IPS DF 4.7 (cell line): ENCODE data around the gene MRPL28.
"Not testable (repeated sequence)": the region's sequence is repeated elsewhere in the genome, so short reads cannot be mapped to it uniquely, and the experiment has no call there.

Experiments used
- DNase-seq: peaks from one replicate; pipeline ENCODE4 v3.0.0-alpha.2; 2013; ENCODE audit warnings: low spot score; ENCODE audit errors: extremely low read depth

MRPL28 gene

GRCh38 chr16:341095-341973 is 29.0 kb downstream of the MRPL28 start:
- DNase-seq: not testable (repeated sequence)

DNA sequence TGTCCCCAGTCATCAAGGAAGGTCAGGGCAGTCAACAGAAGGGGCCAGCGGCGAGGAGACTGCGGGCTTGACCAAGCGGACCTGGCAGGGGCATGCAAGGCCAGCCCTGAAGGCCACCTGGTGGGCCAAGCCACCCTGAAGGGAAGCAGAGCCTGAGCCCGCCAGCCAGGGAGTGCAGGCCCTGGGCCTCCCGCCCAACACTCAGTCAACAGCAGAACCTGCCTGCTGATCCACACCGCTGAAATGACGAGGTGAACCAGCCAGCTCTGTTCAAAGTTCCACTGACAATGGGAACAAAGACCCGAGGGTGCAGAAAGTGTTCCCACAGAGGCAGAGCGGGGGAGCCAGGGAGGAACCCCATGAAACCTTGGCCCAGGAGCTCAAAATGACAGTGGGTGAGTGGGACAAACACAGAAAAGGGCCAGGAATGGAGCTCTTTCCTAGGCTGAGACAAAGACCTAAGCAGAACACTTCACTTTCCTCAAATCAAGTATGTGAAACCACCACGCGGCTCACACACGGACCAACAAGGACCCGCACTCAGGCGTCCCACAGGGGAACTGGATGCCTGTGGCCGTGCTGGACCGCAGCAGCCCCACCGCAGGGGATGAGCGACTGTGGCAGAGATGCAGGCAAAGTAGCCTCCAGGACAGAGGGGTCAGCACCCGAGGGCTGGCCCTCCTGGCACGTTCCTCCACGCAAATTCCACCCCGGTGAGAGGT is 29.8 kb downstream of the MRPL28 start:
- no peak for DNase-seq

GRCh38 chr16:339680-340079 is 30.7 kb downstream of the MRPL28 start:
- DNase-seq: no peak

DNA sequence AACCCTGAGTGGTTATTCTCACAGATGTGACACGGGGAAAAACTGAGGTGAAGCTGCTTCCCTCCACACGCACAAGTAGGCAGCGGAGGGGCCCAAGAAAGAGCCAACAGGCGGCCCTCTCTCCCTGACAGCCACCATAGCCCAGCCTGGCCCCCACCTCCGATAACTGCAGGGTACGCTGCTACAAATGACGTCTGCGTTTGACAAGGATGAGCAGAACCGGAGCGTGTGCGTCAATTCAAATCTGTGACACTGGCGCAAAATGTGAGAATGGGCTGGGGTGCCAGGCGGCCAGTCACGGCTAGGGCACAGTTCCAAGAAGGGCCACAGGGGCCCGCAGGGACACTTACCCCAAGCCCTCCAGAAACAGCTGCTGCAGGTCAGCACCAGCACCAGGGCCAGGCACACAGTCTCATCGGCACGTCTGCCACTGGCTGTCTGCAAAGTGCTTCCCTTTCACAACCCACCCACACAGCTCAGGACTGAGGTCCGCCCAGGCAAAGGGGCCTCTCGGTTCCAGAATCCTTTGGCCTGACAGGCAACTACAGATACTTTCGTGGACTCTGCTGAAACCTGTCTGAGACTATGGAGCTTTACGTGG is 32.3 kb downstream of the MRPL28 start:
- DNase-seq: no peak

GRCh38 chr16:337437-337836 is 32.9 kb downstream of the MRPL28 start:
- DNase-seq: no peak

GRCh38 chr16:336269-336668 is 34.1 kb downstream of the MRPL28 start:
- no peak for DNase-seq

DNA sequence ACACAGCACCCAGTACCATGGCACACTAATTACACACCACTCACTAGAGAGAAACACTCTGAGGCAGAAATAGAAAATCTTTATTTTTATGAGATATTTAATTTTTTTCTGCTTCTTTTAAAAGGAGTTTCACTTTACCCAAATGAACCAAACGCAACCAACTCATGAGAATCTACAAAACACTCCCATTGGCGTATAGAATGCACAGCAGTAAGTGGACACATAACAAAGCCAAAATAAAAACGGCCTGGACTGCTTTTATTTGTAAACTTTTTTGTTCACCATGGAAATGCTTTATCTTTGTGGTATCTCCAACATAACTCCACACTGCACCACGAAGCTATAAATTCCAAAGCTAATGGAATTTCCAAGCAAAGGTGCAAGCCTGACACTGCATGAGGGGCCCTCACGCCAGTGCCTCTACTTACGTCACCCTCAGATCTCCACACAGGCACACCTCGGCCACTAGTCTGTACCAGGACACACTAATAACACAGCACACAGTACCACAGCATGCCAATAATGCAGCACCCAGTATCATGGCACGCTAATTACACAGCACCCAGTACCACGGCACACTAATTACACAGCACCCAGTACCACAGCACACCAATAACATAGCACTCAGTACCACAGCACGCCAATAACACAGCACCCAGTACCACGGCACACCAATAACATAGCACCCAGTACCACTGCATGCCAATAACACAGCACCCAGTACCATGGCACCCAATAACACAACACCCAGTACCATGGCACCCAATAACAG is 35.3 kb downstream of the MRPL28 start:
- not testable (repeated sequence) for DNase-seq

DNA sequence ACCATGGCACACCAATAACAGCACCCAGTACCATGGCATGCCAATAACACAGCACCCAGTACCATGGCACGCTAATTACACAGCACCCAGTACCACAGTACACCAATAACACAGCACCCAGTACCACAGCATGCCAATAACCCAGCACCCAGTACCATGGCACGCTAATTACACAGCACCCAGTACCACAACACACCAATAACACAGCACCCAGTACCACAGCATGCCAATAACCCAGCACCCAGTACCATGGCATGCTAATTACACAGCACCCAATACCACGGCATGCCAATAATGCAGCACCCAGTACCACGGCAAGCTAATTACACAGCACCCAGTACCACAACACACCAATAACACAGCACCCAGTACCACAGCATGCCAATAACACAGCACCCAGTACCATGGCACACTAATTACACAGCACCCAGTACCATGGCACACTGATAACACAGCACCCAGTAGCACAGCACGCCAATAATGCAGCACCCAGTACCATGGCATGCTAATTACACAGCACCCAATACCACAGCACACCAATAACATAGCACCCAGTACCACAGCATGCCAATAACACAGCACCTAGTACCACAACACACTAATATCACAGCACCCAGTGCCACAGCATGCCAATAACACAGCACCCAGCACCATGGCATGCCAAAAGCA is 36.0 kb downstream of the MRPL28 start:
- not testable (repeated sequence) for DNase-seq

- DNase-seq: no peak
Measured at GRCh38 chr16:333406-334094, 36.8 kb downstream of the MRPL28 start.

DNA sequence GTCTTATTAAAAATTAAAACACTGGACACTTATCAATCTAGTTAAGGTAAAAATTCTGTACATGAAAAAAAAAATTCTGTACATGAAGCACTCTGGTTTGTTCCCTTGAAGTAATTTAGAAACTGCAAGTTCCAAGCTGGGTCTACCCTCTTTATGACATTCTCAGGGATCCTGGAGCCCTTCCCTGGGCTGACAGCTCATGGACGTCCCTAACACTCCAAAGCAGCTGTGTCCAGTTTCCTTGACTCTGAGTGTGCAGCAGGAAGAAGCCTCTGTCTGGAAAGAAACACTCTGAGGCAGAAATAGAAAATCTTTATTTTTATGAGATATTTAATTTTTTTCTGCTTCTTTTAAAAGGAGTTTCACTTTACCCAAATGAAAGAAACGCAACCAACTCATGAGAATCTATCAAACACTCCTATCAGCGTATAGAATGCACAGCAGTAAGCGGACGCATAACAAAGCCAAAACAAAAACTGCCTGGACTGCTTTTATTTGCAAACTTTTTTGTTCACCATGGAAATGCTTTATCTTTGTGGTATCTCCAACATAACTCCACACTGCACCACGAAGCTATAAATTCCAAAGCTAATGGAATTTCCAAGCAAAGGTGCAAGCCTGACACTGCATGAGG is 39.0 kb downstream of the MRPL28 start:
- DNase-seq: not testable (repeated sequence)

GRCh38 chr16:330741-331140 is 39.6 kb downstream of the MRPL28 start:
- DNase-seq: no peak

DNA sequence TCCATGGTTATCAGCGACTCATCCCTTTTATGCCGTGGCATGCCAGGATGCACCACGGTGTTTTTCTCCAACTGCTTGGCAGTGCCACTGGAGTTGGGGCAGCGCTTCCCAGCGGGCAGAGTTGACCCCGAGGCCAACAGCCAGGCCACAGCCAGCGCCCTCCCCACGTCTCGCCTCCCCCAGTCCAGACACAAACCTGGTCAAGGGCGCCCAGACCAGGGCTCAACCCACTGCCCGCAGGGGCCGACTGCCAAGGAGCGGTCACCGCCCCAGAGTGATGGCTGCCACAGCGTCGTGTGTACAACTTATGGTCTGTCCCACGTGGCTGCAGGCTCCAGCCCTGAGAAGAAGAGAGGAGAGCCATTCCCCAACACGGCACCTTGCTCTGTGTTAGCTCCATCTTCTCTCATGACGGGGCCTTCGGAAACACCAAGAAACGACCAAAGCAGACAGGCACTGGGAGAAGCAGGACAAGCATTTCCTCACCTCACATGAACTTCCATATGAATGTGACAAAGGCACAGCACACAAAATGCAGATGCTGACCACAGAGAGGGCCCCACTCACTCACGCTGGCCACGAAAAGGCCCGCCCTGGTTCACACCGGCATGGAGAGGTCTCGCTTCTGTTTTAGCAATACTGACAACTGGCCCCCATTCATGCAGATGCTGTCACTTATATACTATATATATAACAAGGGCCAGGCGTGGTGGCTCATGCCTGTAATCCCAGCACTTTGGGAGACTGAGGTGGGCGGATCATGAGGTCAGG is 44.8 kb downstream of the MRPL28 start:
- DNase-seq: no peak

DNA sequence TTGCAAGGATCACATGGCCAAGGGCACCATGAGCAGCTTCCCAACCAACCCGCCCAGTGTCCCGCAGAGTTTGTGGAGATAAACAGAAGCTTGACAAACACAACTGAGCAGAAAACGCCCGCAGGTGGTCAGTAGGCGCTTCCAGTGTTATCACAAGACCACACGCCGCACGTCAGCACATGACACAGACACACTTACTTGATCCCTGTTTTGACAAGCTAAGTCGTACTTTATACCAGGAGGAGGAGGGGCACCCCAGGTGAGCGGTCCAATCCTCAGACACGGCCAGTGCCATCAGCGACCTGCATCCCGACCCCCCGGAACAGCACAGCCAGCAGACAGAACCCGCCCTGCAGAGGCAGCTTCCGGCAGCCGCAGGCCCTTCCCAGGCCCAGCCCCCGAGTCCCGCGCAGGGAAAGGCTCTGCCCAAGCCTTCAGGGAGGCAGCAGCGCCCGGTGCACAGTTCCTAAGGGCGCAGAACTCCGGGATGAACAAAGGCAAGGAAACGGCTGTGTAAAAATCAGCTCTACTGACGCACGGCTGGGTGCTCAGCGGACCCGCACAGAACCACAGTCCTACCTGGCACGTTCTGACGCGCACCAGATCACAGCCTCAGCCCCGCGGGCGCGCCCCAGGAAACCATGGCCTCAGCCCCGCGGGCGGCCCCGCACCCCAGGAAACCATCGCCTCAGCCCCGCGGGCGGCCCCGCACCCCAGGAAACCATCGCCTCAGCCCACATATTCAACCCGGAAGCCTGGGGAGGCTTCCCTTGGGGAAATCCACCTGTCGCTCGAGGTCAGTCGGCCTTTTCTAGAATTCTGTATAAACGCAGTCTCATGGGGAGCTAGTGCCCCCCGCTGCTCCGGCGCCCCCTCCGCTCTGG is 45.6 kb downstream of the MRPL28 start:
- DNase-seq: no peak

DNA sequence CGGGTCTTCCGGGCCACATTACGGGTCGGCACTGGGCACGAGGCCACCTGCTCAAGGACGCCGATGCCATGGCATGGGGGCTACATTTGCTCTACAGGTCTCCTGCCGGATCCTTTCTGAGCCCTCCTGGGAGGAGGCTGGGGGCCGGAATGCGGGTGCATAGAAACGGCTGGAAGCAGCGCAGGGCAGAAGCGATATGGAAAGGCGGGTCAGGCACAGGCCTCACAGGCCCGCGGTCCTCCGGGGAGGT is 46.2 kb downstream of the MRPL28 start:
- no peak for DNase-seq

DNA sequence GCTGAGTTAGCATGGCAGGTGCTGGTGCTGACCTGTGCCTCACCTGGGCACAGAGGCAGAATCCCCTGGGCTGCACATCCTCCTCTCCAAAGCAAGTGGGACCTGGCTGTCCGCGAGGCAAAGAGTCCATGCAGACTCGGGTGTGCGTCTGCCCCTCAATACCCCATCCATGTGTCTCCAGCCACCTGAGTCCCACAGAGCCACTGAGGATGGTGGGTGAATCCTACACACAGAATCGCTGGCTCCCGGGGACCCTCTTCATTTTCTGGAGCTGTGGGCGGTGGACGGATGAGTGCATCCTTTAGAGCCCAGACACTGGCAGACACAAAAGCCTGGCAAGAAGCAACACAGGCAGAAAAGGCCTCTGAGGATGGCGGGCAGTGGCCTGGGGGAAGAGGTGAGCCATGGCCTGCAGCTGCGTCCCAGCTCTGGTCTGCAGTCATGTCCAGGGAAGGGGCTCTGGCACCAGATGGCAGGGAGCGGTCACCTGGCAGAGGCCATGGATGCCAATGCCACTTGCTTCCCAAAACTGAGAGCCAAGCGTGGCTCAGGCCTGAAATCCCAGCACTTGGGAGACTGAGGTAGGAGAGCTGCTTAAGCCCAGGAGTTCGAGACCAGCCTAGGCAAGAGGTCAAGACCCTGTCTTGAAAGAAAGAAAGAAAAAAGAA is 47.7 kb downstream of the MRPL28 start:
- no peak for DNase-seq

DNA sequence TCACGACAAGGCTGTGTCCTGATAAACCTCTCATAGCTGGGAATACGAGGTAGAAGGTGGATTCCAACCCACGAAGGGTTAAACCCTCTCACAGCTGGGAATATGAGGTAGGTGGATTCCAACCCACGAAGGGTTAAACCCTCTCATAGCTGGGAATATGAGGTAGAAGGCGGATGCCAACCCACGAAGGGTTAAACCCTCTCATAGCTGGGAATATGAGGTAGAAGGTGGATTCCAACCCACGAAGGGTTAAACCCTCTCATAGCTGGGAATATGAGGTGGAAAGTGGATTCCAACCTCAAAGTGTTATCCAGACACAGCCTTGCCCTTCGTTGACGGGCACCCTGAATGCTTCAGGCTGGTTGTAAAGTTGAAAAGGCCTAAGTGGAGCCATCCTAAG is 48.8 kb downstream of the MRPL28 start:
- DNase-seq: no peak

- DNase-seq: no peak
Measured at GRCh38 chr16:320206-320605, 50.1 kb downstream of the MRPL28 start.

DNA sequence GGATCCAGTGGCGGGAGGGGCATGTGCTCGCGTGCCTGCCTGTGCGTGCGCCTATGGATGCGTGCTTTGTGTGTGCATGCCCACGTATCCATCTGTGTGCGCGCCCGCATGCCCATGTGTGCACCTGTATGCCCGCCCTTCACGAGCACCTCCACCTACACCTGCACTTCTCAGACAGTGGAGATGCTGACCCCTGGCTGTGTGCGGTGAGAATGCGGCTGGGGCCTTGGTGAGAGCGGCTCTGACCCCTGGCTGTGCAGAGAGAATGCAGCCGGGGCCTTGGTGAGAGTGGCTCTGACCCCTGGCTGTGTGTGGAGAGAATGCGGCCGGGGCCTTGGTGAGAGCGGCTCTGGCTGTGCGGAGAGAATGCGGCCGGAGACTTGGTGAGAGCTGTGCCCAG is 51.7 kb downstream of the MRPL28 start:
- DNase-seq: peak; percentile 25
